ENCODE measurements around the gene LMBRD2.

LMBRD2 gene

GRCh38 chr5:36177715-36178523 is 26.2 kb upstream of the LMBRD2 start:
- Histone ChIP-seq H3K4me3 (ENCODE audit: low read depth in 1 of 2, low read length in 2 of 2) (no peak overlapping the region), H3K9me3 (ENCODE audit: low read length) (no peaks in the 10 kb centered on the region), H3K4me1 (ENCODE audit: insufficient read depth, low read length) (no peaks in the 10 kb centered on the region), H3K9ac (ENCODE audit: low read length) (no peak overlapping the region), H3K36me3 (ENCODE audit: insufficient read depth, low read length) (peaks cover 33% of the 10 kb centered on the region), H3K27me3 (ENCODE audit: control insufficient read depth in 1 of 2, insufficient read depth in 2 of 2, low read length in 2 of 2) (no peaks in the 10 kb centered on the region), H3K27ac (ENCODE audit: low read depth, low read length) (no peak overlapping the region)

GRCh38 chr5:36177154-36177553 is 25.5 kb upstream of the LMBRD2 start:
- Histone ChIP-seq H3K27ac (ENCODE audit: low read depth, low read length) (no peak overlapping the region), H3K36me3 (ENCODE audit: insufficient read depth, low read length) (peaks cover 40% of the 10 kb centered on the region), H3K9me3 (ENCODE audit: low read length) (no peaks in the 10 kb centered on the region), H3K4me3 (ENCODE audit: low read depth in 1 of 2, low read length in 2 of 2) (no peak overlapping the region), H3K4me1 (ENCODE audit: insufficient read depth, low read length) (no peaks in the 10 kb centered on the region), H3K9ac (ENCODE audit: low read length) (no peak overlapping the region), H3K27me3 (ENCODE audit: control insufficient read depth in 1 of 2, insufficient read depth in 2 of 2, low read length in 2 of 2) (no peaks in the 10 kb centered on the region)

DNA sequence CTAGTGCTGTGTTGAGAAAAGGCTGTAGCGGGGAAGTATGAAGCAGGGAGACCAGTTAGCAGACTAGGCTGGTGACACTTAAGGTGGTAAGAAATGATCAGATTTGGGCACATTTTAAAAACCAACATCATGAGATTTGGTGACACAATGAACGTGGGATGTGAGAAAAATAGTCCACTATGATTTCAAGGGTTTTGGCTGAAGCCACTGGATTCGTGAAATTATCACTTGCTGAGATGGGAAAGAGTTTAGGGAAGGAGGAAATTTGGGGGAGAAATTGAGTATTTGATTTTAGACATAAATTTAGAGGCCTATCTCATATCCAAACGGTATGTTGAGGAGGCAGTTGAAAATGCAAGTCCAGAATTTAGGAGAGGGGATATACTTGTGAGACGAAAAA is 23.4 kb upstream of the LMBRD2 start:
- Histone ChIP-seq H3K9ac (ENCODE audit: low read length) (no peak overlapping the region), H3K36me3 (ENCODE audit: insufficient read depth, low read length) (peaks cover 53% of the 10 kb centered on the region), H3K4me1 (ENCODE audit: insufficient read depth, low read length) (no peaks in the 10 kb centered on the region), H3K4me3 (ENCODE audit: low read depth in 1 of 2, low read length in 2 of 2) (no peak overlapping the region), H3K9me3 (ENCODE audit: low read length) (no peaks in the 10 kb centered on the region), H3K27ac (ENCODE audit: low read depth, low read length) (no peak overlapping the region), H3K27me3 (ENCODE audit: control insufficient read depth in 1 of 2, insufficient read depth in 2 of 2, low read length in 2 of 2) (no peaks in the 10 kb centered on the region)

DNA sequence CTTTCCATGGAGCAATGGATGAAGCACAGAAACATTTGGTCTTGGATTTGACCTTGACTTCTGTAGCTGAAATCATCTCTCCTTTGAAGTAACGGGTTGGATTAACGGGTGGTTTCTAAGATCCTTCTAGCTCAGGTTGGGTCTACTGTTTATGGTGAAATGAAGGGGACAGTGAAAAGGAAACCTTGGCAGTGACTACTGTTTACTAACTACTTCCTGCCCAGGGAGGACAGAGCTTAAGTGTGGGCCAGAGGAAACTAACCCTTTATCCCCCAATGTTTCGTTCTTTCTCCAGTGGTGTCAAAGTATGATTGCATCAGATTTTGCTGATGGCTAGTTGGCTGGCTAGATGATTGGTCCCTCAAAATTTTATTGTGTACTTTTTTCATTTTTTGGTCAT is 22.4 kb upstream of the LMBRD2 start:
- H3K36me3 ChIP-seq (ENCODE audit: insufficient read depth, low read length) = peaks cover 53% of the 10 kb centered on the region

DNA sequence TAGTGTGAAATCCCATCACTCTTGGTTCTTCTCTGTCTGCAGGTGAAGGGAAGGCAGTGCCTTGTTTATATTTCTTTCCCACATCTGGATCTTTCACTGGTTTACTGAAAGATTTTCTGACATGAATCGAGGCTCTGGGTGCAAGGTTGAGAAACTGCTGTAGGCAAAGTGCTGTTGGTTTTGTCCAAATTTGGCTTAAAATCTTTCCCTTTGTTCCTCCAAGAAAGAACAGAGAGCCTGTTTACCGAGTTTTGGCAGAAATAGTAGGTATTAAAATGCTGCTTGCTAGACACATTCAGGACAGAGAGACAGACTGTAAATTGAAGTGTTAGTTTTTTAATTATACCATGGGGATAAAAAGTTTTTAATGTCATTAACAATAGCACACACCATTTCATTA is 21.7 kb upstream of the LMBRD2 start:
- H3K9me3 ChIP-seq (ENCODE audit: low read length) = no peaks in the 10 kb centered on the region
- no peaks in the 10 kb centered on the region for H3K4me1 ChIP-seq (ENCODE audit: insufficient read depth, low read length)
- no peaks in the 10 kb centered on the region for H3K27me3 ChIP-seq (ENCODE audit: control insufficient read depth in 1 of 2, insufficient read depth in 2 of 2, low read length in 2 of 2)
- no peak overlapping the region for H3K4me3 ChIP-seq (ENCODE audit: low read depth in 1 of 2, low read length in 2 of 2)
- no peak overlapping the region for H3K9ac ChIP-seq (ENCODE audit: low read length)
- H3K27ac ChIP-seq (ENCODE audit: low read depth, low read length) = no peak overlapping the region
- H3K36me3 ChIP-seq (ENCODE audit: insufficient read depth, low read length) = peaks cover 53% of the 10 kb centered on the region

More for the DNA sequence above, 22.4 kb upstream of the LMBRD2 start:
- no peaks in the 10 kb centered on the region for H3K4me1 ChIP-seq (ENCODE audit: insufficient read depth, low read length)
- H3K27me3 ChIP-seq (ENCODE audit: control insufficient read depth in 1 of 2, insufficient read depth in 2 of 2, low read length in 2 of 2) = no peaks in the 10 kb centered on the region
- no peak overlapping the region for H3K4me3 ChIP-seq (ENCODE audit: low read depth in 1 of 2, low read length in 2 of 2)
- H3K9me3 ChIP-seq (ENCODE audit: low read length) = no peaks in the 10 kb centered on the region
- no peak overlapping the region for H3K27ac ChIP-seq (ENCODE audit: low read depth, low read length)
- H3K9ac ChIP-seq (ENCODE audit: low read length) = no peak overlapping the region

- Histone ChIP-seq H3K4me1 (ENCODE audit: insufficient read depth, low read length) (no peaks in the 10 kb centered on the region), H3K27ac (ENCODE audit: low read depth, low read length) (no peak overlapping the region), H3K4me3 (ENCODE audit: low read depth in 1 of 2, low read length in 2 of 2) (no peak overlapping the region), H3K36me3 (ENCODE audit: insufficient read depth, low read length) (peaks cover 60% of the 10 kb centered on the region), H3K9ac (ENCODE audit: low read length) (no peak overlapping the region), H3K9me3 (ENCODE audit: low read length) (no peaks in the 10 kb centered on the region), H3K27me3 (ENCODE audit: control insufficient read depth in 1 of 2, insufficient read depth in 2 of 2, low read length in 2 of 2) (no peaks in the 10 kb centered on the region)
Observed at GRCh38 chr5:36172599-36172998, 20.9 kb upstream of the LMBRD2 start.

DNA sequence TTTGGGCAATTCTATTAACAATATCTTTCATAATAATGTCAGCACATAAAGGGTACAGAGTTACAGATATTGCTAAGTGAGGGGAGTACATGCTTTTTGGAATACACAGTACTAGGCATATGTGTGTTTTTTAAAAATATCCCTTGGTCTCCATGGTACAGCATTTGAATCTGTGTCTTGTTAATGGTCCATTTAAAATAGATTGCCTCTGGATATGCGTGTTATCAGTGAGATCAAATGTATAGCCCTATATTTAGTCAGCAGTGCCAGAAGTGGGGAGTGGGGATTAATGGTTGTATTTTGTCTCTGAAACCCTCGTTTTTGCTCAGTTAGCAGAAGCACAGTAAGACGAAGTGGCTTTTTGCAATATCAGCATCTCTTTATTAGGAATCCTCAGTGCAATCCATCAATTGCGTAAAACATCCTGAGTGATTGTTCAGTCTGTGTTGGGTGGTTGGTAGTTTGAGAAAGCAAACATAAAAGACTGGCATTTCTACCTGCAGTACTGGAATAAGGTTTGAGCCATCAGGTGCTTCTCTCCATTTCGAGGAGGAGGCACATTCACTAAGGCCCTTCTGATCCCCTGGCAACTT is 19.2 kb upstream of the LMBRD2 start:
- Histone ChIP-seq H3K27ac (ENCODE audit: low read depth, low read length) (no peak overlapping the region), H3K4me3 (ENCODE audit: low read depth in 1 of 2, low read length in 2 of 2) (no peak overlapping the region), H3K36me3 (ENCODE audit: insufficient read depth, low read length) (peaks cover 68% of the 10 kb centered on the region), H3K27me3 (ENCODE audit: control insufficient read depth in 1 of 2, insufficient read depth in 2 of 2, low read length in 2 of 2) (no peaks in the 10 kb centered on the region), H3K9ac (ENCODE audit: low read length) (no peak overlapping the region), H3K4me1 (ENCODE audit: insufficient read depth, low read length) (no peaks in the 10 kb centered on the region), H3K9me3 (ENCODE audit: low read length) (no peaks in the 10 kb centered on the region)

DNA sequence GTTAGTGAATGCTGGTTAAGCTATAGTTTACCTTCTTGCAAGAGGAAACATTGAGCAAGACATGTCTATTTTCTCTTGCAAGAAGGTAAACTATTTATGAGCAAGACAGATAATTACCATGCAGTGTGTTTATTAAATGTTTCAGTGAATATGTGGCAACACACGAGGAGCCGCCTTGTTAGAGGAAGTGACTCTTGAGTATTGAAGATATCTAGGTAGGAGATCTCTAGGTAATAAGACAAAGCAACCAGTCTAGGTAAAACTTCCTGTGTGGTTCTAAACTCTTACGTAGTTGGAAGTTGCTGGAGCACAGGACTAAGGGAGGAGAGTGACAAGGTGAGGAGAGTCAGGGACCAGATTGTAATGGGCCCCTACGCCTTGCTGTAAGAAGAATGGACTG is 17.1 kb upstream of the LMBRD2 start:
- H3K4me3 ChIP-seq (ENCODE audit: low read depth in 1 of 2, low read length in 2 of 2) = no peak overlapping the region
- H3K27me3 ChIP-seq (ENCODE audit: control insufficient read depth in 1 of 2, insufficient read depth in 2 of 2, low read length in 2 of 2) = no peaks in the 10 kb centered on the region
- H3K9me3 ChIP-seq (ENCODE audit: low read length) = no peaks in the 10 kb centered on the region
- no peak overlapping the region for H3K27ac ChIP-seq (ENCODE audit: low read depth, low read length)
- H3K36me3 ChIP-seq (ENCODE audit: insufficient read depth, low read length) = peaks cover 65% of the 10 kb centered on the region
- no peaks in the 10 kb centered on the region for H3K4me1 ChIP-seq (ENCODE audit: insufficient read depth, low read length)
- H3K9ac ChIP-seq (ENCODE audit: low read length) = no peak overlapping the region

GRCh38 chr5:36164461-36164860 is 12.8 kb upstream of the LMBRD2 start:
- no peaks in the 10 kb centered on the region for H3K27me3 ChIP-seq (ENCODE audit: control insufficient read depth in 1 of 2, insufficient read depth in 2 of 2, low read length in 2 of 2)
- no peaks in the 10 kb centered on the region for H3K4me1 ChIP-seq (ENCODE audit: insufficient read depth, low read length)
- H3K27ac ChIP-seq (ENCODE audit: low read depth, low read length) = no peak overlapping the region
- peaks cover 58% of the 10 kb centered on the region for H3K36me3 ChIP-seq (ENCODE audit: insufficient read depth, low read length)
- no peak overlapping the region for H3K4me3 ChIP-seq (ENCODE audit: low read depth in 1 of 2, low read length in 2 of 2)
- no peaks in the 10 kb centered on the region for H3K9me3 ChIP-seq (ENCODE audit: low read length)
- H3K9ac ChIP-seq (ENCODE audit: low read length) = no peak overlapping the region

- Histone ChIP-seq H3K27me3 (ENCODE audit: control insufficient read depth in 1 of 2, insufficient read depth in 2 of 2, low read length in 2 of 2) (no peaks in the 10 kb centered on the region), H3K4me3 (ENCODE audit: low read depth in 1 of 2, low read length in 2 of 2) (no peak overlapping the region), H3K27ac (ENCODE audit: low read depth, low read length) (no peak overlapping the region), H3K9ac (ENCODE audit: low read length) (no peak overlapping the region), H3K4me1 (ENCODE audit: insufficient read depth, low read length) (no peaks in the 10 kb centered on the region), H3K36me3 (ENCODE audit: insufficient read depth, low read length) (peaks cover 61% of the 10 kb centered on the region), H3K9me3 (ENCODE audit: low read length) (no peaks in the 10 kb centered on the region)
Observed at GRCh38 chr5:36162810-36163486, 11.3 kb upstream of the LMBRD2 start.

DNA sequence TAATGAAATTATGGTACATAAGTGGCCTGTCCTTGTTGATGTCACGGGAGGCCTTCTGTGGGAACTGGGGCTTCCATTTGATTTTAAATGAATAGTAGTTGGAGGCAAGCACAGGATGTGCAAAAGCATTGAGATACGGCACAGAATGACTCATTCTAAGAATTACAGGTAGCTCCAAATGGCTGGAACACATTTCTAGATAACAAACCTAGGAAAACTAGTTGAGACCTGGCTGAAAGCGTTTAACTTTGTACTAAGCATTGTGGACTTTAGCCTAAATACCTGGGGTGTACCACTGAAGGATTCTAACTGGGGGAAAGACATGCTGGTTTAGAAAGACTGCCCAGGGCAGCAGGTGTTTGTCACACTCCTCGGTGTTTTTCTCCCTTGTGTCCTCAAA is 9.7 kb upstream of the LMBRD2 start:
- H3K9me3 ChIP-seq (ENCODE audit: low read length) = no peaks in the 10 kb centered on the region
- no peaks in the 10 kb centered on the region for H3K27me3 ChIP-seq (ENCODE audit: control insufficient read depth in 1 of 2, insufficient read depth in 2 of 2, low read length in 2 of 2)
- H3K4me3 ChIP-seq (ENCODE audit: low read depth in 1 of 2, low read length in 2 of 2) = no peak overlapping the region
- H3K9ac ChIP-seq (ENCODE audit: low read length) = no peak overlapping the region
- no peaks in the 10 kb centered on the region for H3K4me1 ChIP-seq (ENCODE audit: insufficient read depth, low read length)
- no peak overlapping the region for H3K27ac ChIP-seq (ENCODE audit: low read depth, low read length)
- H3K36me3 ChIP-seq (ENCODE audit: insufficient read depth, low read length) = peaks cover 50% of the 10 kb centered on the region

All from muscle layer of colon (tissue), 2 donors.